Epithelial cell of proximal tubule (primary cell): Measurements from ENCODE around the gene MLXIPL. TPM values are rescaled to one million over a fixed set of nuclear protein-coding genes. Genes with fewer than 3 reads are reported as not detected.
"Not testable (repeated sequence)": the region's sequence is repeated elsewhere in the genome, so short reads cannot be mapped to it uniquely, and the experiment has no call there.

Source experiments
- DNase-seq: peaks from one replicate; pipeline ENCODE4 v3.0.0-alpha.2; 2011; ENCODE audit warnings: low read depth
- H3K4me3 ChIP-seq: 2 replicates; pipeline ENCODE4 v1.5.1; 2011; ENCODE audit warnings: low read depth, mild to moderate bottlenecking, low read length
- total RNA-seq: library from RNA; depleted of rRNA; stranded (reverse); fragments of >200 nt; gene quantifications from 2 replicates; pipeline ENCODE4 v1.2.3, GENCODE V29; 2015
- TF ChIP-seq, protein P1 (sequence below): conservative IDR thresholded peaks from 2 replicates; pipeline ENCODE4 v1.5.1; 2012; ENCODE audit warnings: low read depth, mild to moderate bottlenecking, low read length

Gene MLXIPL
- total RNA-seq, 1 donor from 2014 or later = not detected

DNA sequence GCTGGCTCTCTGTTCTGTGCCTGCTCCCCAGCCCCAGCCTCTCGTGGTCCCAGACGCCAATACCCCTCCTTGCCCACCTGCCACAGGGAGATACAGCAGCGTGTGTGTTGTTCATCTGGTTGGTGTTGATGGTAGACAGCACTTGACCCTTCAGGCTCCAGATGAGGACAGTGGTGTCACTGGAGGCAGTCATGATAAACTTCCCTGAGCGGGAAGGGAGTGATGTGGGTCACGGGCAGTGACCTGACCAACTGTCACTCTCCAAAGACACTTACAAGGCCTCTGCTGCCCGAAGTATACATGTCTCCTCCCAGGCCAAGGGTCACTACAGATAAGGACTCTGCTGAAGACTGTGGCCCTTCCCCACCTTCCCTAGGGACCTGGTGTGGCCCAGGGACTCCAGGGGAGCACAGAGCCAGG lies 51.5 kb downstream of the MLXIPL start:
- H3K4me3 ChIP-seq = no peak overlapping the region
- no peak for DNase-seq
- TF ChIP-seq, protein P1, sequence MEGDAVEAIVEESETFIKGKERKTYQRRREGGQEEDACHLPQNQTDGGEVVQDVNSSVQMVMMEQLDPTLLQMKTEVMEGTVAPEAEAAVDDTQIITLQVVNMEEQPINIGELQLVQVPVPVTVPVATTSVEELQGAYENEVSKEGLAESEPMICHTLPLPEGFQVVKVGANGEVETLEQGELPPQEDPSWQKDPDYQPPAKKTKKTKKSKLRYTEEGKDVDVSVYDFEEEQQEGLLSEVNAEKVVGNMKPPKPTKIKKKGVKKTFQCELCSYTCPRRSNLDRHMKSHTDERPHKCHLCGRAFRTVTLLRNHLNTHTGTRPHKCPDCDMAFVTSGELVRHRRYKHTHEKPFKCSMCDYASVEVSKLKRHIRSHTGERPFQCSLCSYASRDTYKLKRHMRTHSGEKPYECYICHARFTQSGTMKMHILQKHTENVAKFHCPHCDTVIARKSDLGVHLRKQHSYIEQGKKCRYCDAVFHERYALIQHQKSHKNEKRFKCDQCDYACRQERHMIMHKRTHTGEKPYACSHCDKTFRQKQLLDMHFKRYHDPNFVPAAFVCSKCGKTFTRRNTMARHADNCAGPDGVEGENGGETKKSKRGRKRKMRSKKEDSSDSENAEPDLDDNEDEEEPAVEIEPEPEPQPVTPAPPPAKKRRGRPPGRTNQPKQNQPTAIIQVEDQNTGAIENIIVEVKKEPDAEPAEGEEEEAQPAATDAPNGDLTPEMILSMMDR = no peak

DNA sequence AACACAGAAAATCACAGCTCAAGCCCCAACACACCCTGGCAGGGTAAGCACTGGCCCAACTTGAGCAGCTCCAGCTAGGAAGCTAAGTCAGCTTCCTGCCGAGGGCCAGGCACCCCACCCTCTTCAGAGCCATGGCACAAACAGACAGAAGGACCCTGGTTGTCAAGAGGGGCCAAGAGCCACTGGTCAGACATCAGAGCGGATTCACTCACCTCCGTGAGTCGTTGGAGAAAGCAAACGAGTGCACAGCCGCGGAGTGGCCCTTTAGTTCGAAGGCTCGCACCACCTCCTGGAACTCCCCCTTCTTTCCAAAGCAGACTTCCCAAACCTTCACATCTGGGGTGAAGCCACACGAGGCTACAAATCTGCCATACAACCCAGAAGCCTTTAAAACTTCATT lies 53.3 kb downstream of the MLXIPL start:
- no peak for DNase-seq
- no peak overlapping the region for H3K4me3 ChIP-seq
- TF ChIP-seq, protein P1 = no peak

DNA sequence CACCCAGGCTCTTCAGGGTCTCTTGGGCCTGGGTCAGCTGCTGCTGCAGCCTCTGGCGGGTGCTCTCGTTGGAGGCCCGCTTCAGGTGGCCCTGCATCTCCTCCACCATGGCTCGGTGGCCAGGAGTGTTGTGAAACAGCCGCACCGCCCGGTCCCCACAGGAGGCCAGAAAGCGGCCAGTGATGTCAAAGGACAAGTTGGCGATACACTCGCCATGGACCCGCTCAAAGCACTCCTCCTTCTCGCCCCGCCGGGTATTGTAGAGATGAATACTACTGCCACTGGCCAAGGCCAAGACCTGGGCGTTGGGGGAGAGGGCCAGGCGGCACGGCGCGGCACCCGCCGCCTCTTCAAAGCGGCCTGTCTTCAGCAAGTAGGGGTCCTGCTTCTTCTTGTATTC lies 53.8 kb downstream of the MLXIPL start:
- TF ChIP-seq, protein P1 = no peak
- H3K4me3 ChIP-seq = no peak overlapping the region

DNA sequence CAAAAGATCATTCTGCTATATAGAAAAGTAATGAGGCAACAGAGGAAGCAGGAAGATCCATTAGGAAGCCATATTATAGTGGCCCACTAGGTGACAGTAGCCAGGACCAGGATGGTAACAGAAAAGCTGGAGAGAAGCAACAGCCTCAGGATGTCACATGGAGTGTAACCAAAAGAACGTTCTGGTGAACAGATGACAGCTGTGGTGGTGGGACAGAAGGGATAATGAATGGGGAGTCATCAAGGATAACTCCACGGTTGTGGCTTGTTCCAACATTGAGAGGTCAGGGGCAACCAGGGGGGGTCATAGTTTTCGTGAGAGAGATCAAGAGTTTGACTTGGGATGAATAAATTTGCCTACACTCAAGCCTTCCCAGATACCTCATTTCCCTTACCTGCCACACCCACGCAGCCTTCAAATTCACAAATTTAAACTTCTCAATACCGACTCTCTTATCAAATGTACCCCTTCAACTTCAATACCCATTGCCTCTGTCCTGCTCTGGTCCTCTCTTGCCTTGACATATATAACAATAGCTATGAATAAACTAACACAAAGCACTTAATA lies 55.2 kb downstream of the MLXIPL start:
- DNase-seq = no peak
- TF ChIP-seq, protein P1 = no peak

More for the DNA sequence above, 53.8 kb downstream of the MLXIPL start:
- DNase-seq = no peak

DNA sequence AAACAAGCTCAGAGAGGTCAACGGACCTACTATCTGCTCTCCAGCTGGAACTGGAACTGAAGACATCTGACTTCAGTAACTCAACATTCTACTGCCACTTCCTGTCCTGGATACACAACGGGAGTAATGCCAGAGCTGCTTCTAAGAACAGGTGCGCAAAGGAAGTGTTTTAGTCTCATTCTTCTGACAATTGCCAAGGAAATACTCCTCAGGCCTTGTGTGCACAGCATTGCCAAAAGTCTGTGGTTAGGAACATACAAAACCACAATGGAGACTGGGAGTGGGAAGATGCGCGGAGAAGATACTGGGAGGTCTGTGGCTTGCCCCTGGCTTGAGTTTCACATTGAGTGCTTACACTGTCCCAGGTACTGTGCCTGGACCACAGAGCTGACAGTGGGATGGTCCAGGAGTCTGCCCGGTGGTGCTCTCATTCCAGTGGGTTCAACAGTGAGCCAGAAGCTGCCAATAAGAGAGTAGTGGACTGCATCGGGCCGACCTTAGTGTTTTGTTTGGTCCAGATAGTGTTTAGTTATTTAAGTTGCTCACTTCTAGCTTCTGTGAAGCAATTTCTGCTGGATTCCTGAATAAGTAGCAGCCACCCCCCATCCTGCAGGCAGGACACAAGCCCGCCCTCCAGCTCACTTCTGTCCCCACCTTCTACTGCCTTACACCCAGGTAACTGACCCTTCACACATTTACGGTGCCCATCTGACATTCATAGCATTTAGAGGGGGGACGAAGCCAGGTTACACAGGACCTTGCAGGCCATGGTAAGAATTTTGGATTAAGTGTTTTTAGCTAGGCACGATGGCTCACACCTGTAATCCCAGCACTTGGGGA lies 56.3 kb downstream of the MLXIPL start:
- TF ChIP-seq, protein P1 = no peak
- no peak for DNase-seq
- no peak overlapping the region for H3K4me3 ChIP-seq

More for the DNA sequence above, 55.2 kb downstream of the MLXIPL start:
- no peak overlapping the region for H3K4me3 ChIP-seq

DNA sequence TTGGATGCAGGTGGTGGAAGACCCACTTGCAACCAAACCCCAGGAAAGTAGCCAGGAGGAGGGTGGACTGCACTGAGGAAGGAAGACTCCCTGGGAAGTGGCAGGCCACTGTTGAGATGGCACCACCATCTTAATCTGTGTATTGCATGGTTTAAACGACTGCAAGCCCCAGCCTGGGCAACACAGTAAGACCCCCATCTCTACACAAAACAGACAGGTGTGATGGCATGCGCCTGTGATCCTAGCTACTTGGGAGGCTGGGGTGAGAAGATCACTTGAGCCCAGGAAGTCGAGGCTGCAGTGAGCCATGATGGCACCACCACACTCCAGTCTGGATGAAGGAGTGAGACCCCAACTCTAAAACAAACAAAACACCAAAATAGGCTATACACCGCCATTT lies 57.2 kb downstream of the MLXIPL start:
- H3K4me3 ChIP-seq = no peak overlapping the region
- DNase-seq = no peak
- TF ChIP-seq, protein P1 = no peak

DNA sequence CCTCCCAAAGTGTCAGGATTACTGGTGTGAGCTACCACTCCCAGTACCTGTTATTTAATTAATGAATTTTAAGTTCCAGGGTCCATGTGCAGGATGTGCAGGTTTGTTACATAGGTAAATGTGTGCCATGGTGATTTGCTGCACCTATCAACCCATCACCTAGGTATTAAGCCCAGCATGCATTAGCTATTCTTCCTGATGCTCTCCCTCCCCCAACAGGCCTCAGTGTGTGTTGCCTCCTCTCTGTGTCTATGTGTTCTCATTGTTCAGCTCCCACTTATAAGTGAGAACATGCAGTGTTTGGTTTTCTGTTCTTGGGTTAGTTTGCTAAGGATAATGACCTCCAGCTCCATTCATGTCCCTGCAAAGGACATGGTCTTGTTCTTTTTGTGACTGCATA lies 57.9 kb downstream of the MLXIPL start:
- not testable (repeated sequence) for DNase-seq, H3K4me3 ChIP-seq
